ENCODE measurements around the gene COL9A3.

DNA sequence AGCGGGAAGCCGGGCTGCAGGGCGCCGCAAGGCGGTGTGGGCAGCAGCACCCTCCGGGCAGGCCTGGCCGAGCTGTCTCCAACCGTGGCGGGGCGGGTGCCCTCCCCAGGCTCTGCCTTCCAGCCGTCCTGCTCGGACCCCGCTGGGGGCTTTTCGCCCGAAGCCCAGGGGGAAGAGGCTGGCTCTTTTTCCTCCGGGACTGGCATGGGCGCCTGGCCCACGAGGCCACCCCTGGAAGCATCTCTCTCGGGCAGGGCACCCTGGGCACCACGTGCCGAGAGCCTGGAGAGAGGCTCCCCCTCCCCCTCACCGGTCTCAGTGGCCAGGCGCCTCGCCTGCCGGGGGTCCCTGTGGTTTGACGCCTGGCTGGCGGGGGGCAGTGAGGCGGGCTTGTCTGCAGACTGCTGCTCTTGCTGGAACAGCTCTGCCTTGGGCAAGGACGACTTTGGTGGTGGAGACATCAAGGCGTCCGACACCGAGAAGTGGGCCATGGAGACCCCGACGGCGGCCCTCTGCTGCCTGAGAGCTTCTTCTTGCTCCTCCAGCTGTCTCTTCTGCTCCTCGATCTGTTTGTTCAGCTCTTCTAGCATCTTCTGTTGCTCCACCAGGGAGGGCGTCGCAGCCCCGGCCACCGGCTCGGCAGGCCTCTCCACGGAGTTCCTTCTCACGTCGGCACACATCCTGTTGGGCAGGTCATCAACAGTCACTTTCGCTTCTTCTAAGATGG, 64.2 kb downstream of the COL9A3 start:
- no peak for TF ChIP-seq EZH2 (IDR thresholded peaks at IDR 0.05; ENCODE audit: low read depth)
- TF ChIP-seq, protein P1, sequence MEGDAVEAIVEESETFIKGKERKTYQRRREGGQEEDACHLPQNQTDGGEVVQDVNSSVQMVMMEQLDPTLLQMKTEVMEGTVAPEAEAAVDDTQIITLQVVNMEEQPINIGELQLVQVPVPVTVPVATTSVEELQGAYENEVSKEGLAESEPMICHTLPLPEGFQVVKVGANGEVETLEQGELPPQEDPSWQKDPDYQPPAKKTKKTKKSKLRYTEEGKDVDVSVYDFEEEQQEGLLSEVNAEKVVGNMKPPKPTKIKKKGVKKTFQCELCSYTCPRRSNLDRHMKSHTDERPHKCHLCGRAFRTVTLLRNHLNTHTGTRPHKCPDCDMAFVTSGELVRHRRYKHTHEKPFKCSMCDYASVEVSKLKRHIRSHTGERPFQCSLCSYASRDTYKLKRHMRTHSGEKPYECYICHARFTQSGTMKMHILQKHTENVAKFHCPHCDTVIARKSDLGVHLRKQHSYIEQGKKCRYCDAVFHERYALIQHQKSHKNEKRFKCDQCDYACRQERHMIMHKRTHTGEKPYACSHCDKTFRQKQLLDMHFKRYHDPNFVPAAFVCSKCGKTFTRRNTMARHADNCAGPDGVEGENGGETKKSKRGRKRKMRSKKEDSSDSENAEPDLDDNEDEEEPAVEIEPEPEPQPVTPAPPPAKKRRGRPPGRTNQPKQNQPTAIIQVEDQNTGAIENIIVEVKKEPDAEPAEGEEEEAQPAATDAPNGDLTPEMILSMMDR (conservative IDR thresholded peaks at IDR 0.05): no peak

All from PC-9 (cell line).